Measurements from ENCODE around the gene BPIFB1. TPM values are rescaled to one million over a fixed set of nuclear protein-coding genes. Genes with fewer than 3 reads are reported as not detected.

The BPIFB1 gene
- total RNA-seq, 4 donors from 2014 or later: not detected

GRCh38 chr20:33237989-33238388 is 45.0 kb upstream of the BPIFB1 start:
- H3K27me3 ChIP-seq: peaks cover 0 to 50% (median 0%) of the 10 kb centered on the region in 4 donors
- no peaks in the 10 kb centered on the region for H3K36me3 ChIP-seq
- no peak overlapping the region for H3K27ac ChIP-seq (replicated peaks in 1 of 4)
- TF ChIP-seq POLR2A (IDR thresholded peaks at IDR 0.05; ENCODE audit: low read depth): no peak
- TF ChIP-seq EP300 (IDR thresholded peaks at IDR 0.05): no peak
- TF ChIP-seq POLR2AphosphoS5 (IDR thresholded peaks at IDR 0.05): no peak
- no peak for TF ChIP-seq CTCF (IDR thresholded peaks at IDR 0.05)
- no peak overlapping the region for H3K4me3 ChIP-seq
- WGBS: 82% methylated on average over 5 of the region's 6 CpGs
- H3K4me1 ChIP-seq: no peaks in the 10 kb centered on the region
- intact Hi-C loops (cut with DNase I): no loop called here
- no peaks in the 10 kb centered on the region for H3K9me3 ChIP-seq
- no peak for DNase-seq (ENCODE audit: extremely low spot score)

GRCh38 chr20:33239418-33239817 is 43.6 kb upstream of the BPIFB1 start:
- 38% methylated on average over 1 of the region's 1 CpG for WGBS
- intact Hi-C loops (cut with DNase I): no loop called here
- Histone ChIP-seq H3K9me3 (no peaks in the 10 kb centered on the region), H3K4me1 (no peaks in the 10 kb centered on the region), H3K4me3 (no peak overlapping the region), H3K27ac (replicated peaks in 1 of 4) (no peak overlapping the region), H3K36me3 (no peaks in the 10 kb centered on the region), H3K27me3 (peaks cover 0 to 36% (median 0%) of the 10 kb centered on the region in 4 donors)
- no peak for TF ChIP-seq EP300 (IDR thresholded peaks at IDR 0.05)
- TF ChIP-seq POLR2A (IDR thresholded peaks at IDR 0.05; ENCODE audit: low read depth): no peak
- TF ChIP-seq CTCF (IDR thresholded peaks at IDR 0.05): no peak
- DNase-seq (ENCODE audit: extremely low spot score): no peak

GRCh38 chr20:33239979-33240736 is 42.9 kb upstream of the BPIFB1 start:
- Histone ChIP-seq H3K27me3 (peaks cover 0 to 29% (median 0%) of the 10 kb centered on the region in 4 donors), H3K27ac (replicated peaks in 1 of 4) (no peak overlapping the region), H3K4me1 (no peaks in the 10 kb centered on the region), H3K9me3 (no peaks in the 10 kb centered on the region), H3K36me3 (no peaks in the 10 kb centered on the region), H3K4me3 (no peak overlapping the region)
- intact Hi-C loops (cut with DNase I): no loop called here
- no peak for TF ChIP-seq EP300 (IDR thresholded peaks at IDR 0.05)
- no peak for TF ChIP-seq CTCF (IDR thresholded peaks at IDR 0.05)
- no peak for TF ChIP-seq POLR2A (IDR thresholded peaks at IDR 0.05; ENCODE audit: low read depth)
- no peak for TF ChIP-seq POLR2AphosphoS5 (IDR thresholded peaks at IDR 0.05)
- no peak for DNase-seq (ENCODE audit: extremely low spot score)
- WGBS: 65% methylated on average over 4 of the region's 4 CpGs

GRCh38 chr20:33240923-33241322 is 42.1 kb upstream of the BPIFB1 start:
- DNase-seq (ENCODE audit: extremely low spot score): no peak
- WGBS: 65% methylated on average over 5 of the region's 5 CpGs

More at GRCh38 chr20:33240923-33241322, 42.1 kb upstream of the BPIFB1 start:
- intact Hi-C loops (cut with DNase I): no loop called here
- Histone ChIP-seq H3K27me3 (peaks cover 0 to 21% (median 0%) of the 10 kb centered on the region in 4 donors), H3K27ac (replicated peaks in 1 of 4) (no peak overlapping the region), H3K36me3 (no peaks in the 10 kb centered on the region), H3K4me3 (no peak overlapping the region), H3K9me3 (no peaks in the 10 kb centered on the region), H3K4me1 (no peaks in the 10 kb centered on the region)
- TF ChIP-seq CTCF (IDR thresholded peaks at IDR 0.05): no peak
- no peak for TF ChIP-seq POLR2A (IDR thresholded peaks at IDR 0.05; ENCODE audit: low read depth)
- no peak for TF ChIP-seq POLR2AphosphoS5 (IDR thresholded peaks at IDR 0.05)
- TF ChIP-seq EP300 (IDR thresholded peaks at IDR 0.05): no peak

All from esophagus muscularis mucosa (tissue), 4 donors.